Activated T-helper 1 cell treated with anti-CD3 and anti-CD28 coated beads, Interleukin-12 subunit alpha, Interleukin-12 subunit beta, Interleukin-2, Interleukin-4 antibody, amounts not matched to agents 30 ng/mL and 10 ng/mL and 1 ng/mL, durations not matched to agents 14 hours and 24 hours and 36 hours (primary cell): ENCODE results near the gene NMT1. TPM values are rescaled to one million over a fixed set of nuclear protein-coding genes. Genes with fewer than 3 reads are reported as not detected.

Source experiments
- DNase-seq: peaks from one replicate; pipeline ENCODE4 v3.0.0; 2021; ENCODE audit warnings: low spot score
- H3K27ac Mint-ChIP-seq: one replicate; pipeline ENCODE4 v1.8.0; 2021; ENCODE audit warnings: mild to moderate bottlenecking, mixed read lengths
- H3K27me3 Mint-ChIP-seq: one replicate; pipeline ENCODE4 v1.8.0; 2022; ENCODE audit warnings: mild to moderate bottlenecking, moderate library complexity, mixed read lengths; ENCODE audit not compliant: insufficient read depth
- H3K36me3 Mint-ChIP-seq: one replicate; pipeline ENCODE4 v1.8.0; 2021; ENCODE audit warnings: low read depth, mixed read lengths
- H3K4me1 Mint-ChIP-seq: one replicate; pipeline ENCODE4 v1.8.0; 2021; ENCODE audit warnings: low read depth, mixed read lengths
- H3K4me3 Mint-ChIP-seq: one replicate; pipeline ENCODE4 v1.8.0; 2021; ENCODE audit warnings: mild to moderate bottlenecking, moderate library complexity, mixed read lengths
- H3K9me3 Mint-ChIP-seq: one replicate; pipeline ENCODE4 v1.8.0; 2021; ENCODE audit warnings: mixed read lengths
- intact Hi-C: fragments of 100-400 bp; cut with micrococcal nuclease; formaldehyde crosslinking; loops from one replicate; pipeline ENCODE4 v1.15.1; 2024
- total RNA-seq: library from RNA; stranded (reverse); gene quantifications from 2 replicates; pipeline ENCODE4 v1.2.3, GENCODE V29; 2022

The NMT1 gene
- total RNA-seq, 1 donor from 2014 or later: 173 TPM

- Mint-ChIP-seq H3K36me3 (peaks cover 16% of the 10 kb centered on the region), H3K27ac (peak overlapping the region; percentile 98), H3K4me1 (peaks cover 19% of the 10 kb centered on the region), H3K9me3 (no peaks in the 10 kb centered on the region), H3K27me3 (no peaks in the 10 kb centered on the region), H3K4me3 (peak overlapping the region; percentile 96)
- intact Hi-C loops: no loop called here
- no peak for DNase-seq
Measured at GRCh38 chr17:45146592-45146889, 85.4 kb downstream of the NMT1 start.

DNA sequence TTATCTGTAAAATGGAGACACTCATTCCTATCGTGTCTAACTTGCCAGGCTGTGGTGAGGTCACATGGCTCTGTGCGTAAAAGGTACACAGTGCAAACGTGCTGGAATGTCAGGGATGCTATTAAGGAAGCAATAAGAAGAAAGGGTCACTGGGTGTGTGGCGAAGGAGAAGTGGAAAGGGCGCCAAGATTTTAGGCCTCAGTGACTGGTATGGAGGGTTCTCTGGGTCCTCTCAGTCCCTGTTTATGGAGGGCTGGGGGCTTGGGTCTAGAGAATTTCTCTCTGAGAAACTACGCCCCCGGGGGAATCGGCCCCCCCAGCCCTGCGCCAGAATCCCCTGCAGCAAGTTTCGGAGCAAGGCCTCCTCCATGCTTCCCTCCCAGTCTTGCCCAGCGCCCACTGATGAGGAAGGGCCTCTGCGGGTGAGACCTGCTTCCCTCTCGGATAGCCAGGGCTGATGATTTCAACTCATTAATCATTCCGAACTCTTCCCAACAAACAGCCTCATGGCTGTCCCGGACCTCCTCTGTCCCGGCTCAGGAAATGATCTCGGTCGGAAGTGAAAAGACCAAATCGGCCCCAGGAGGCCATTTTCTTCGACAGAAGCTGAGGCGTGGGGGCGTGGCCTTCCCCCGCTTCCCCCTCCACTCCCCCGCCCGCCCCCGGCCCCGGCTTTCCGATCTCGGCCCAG lies 85.9 kb downstream of the NMT1 start:
- H3K9me3 Mint-ChIP-seq: no peaks in the 10 kb centered on the region
- H3K4me1 Mint-ChIP-seq: peaks cover 24% of the 10 kb centered on the region
- H3K4me3 Mint-ChIP-seq: peak overlapping the region; percentile 96
- DNase-seq: no peak
- H3K36me3 Mint-ChIP-seq: peaks cover 17% of the 10 kb centered on the region
- H3K27ac Mint-ChIP-seq: peak overlapping the region; percentile 98
- no peaks in the 10 kb centered on the region for H3K27me3 Mint-ChIP-seq
- intact Hi-C loops: loop anchor here (1.0 kb wide), 2 partner anchors 12 to 458 kb away; partner anchors contain the start of genes ACBD4 and CCDC43

- Mint-ChIP-seq H3K4me1 (peaks cover 26% of the 10 kb centered on the region), H3K4me3 (peak overlapping the region; percentile 96), H3K9me3 (no peaks in the 10 kb centered on the region), H3K27ac (peak overlapping the region; percentile 98), H3K27me3 (no peaks in the 10 kb centered on the region), H3K36me3 (peaks cover 17% of the 10 kb centered on the region)
- DNase-seq: peak; percentile 76
- intact Hi-C loops: loop anchor here (1.0 to 2.0 kb wide), 8 partner anchors 12 to 458 kb away; partner anchors contain the start of genes ACBD4, CCDC43, HEXIM2 and MAP3K14
Measured at GRCh38 chr17:45147581-45148182, 86.6 kb downstream of the NMT1 start.

GRCh38 chr17:45148183-45149036 lies 87.3 kb downstream of the NMT1 start, which contains the start of gene HEXIM1:
TSS of gene HEXIM1 (plus strand) at chr17:45148475. CDS start at chr17:45149191, 716 bp downstream.
- Mint-ChIP-seq H3K9me3 (no peaks in the 10 kb centered on the region), H3K27me3 (no peaks in the 10 kb centered on the region), H3K36me3 (peaks cover 17% of the 10 kb centered on the region), H3K27ac (peak within 1 kb of the TSS; percentile 98), H3K4me3 (peak within 1 kb of the TSS; percentile 96), H3K4me1 (peaks cover 26% of the 10 kb centered on the region)
- peak; percentile 99 for DNase-seq
- intact Hi-C loops: loop anchor here (1.0 to 2.0 kb wide), 6 partner anchors 13 to 169 kb away; partner anchors contain the start of genes HEXIM2, MAP3K14 and NMT1

- Mint-ChIP-seq H3K36me3 (peaks cover 17% of the 10 kb centered on the region), H3K4me1 (peaks cover 26% of the 10 kb centered on the region)
- intact Hi-C loops: loop anchor here (2.0 kb wide), 1 partner anchor 50 kb away; no protein-coding TSS in a partner anchor
Measured at GRCh38 chr17:45149037-45149668, 88.0 kb downstream of the NMT1 start.

DNA sequence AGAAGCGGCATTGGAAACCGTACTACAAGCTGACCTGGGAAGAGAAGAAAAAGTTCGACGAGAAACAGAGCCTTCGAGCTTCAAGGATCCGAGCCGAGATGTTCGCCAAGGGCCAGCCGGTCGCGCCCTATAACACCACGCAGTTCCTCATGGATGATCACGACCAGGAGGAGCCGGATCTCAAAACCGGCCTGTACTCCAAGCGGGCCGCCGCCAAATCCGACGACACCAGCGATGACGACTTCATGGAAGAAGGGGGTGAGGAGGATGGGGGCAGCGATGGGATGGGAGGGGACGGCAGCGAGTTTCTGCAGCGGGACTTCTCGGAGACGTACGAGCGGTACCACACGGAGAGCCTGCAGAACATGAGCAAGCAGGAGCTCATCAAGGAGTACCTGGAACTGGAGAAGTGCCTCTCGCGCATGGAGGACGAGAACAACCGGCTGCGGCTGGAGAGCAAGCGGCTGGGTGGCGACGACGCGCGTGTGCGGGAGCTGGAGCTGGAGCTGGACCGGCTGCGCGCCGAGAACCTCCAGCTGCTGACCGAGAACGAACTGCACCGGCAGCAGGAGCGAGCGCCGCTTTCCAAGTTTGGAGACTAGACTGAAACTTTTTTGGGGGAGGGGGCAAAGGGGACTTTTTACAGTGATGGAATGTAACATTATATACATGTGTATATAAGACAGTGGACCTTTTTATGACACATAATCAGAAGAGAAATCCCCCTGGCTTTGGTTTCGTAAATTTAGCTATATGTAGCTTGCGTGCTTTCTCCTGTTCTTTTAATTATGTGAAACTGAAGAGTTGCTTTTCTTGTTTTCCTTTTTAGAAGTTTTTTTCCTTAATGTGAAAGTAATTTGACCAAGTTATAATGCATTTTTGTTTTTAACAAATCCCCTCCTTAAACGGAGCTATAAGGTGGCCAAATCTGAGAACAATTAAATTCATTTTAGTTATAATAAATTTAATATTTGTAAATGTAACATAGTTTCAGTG lies 88.8 kb downstream of the NMT1 start:
- Mint-ChIP-seq H3K27me3 (no peaks in the 10 kb centered on the region), H3K9me3 (no peaks in the 10 kb centered on the region), H3K4me1 (peaks cover 26% of the 10 kb centered on the region), H3K36me3 (peaks cover 17% of the 10 kb centered on the region), H3K27ac (peak overlapping the region; percentile 98), H3K4me3 (peak overlapping the region; percentile 96)
- peak; percentile 28 for DNase-seq
- intact Hi-C loops: loop anchor here (1.0 to 2.0 kb wide), 2 partner anchors 23 to 49 kb away; no protein-coding TSS in a partner anchor

More at GRCh38 chr17:45149037-45149668, 88.0 kb downstream of the NMT1 start:
- Mint-ChIP-seq H3K27me3 (no peaks in the 10 kb centered on the region), H3K27ac (peak overlapping the region; percentile 98), H3K9me3 (no peaks in the 10 kb centered on the region), H3K4me3 (peak overlapping the region; percentile 96)
- DNase-seq: peak; percentile 73

GRCh38 chr17:45150911-45151809 lies 90.0 kb downstream of the NMT1 start:
- H3K4me1 Mint-ChIP-seq: peaks cover 28% of the 10 kb centered on the region
- peak overlapping the region; percentile 67 for H3K27ac Mint-ChIP-seq
- H3K4me3 Mint-ChIP-seq: peak overlapping the region; percentile 96
- no peak for DNase-seq
- intact Hi-C loops: loop anchor here (1.0 kb wide), 1 partner anchor 22 kb away; no protein-coding TSS in a partner anchor
- peaks cover 17% of the 10 kb centered on the region for H3K36me3 Mint-ChIP-seq
- no peaks in the 10 kb centered on the region for H3K27me3 Mint-ChIP-seq
- no peaks in the 10 kb centered on the region for H3K9me3 Mint-ChIP-seq

GRCh38 chr17:45155029-45155428 lies 93.9 kb downstream of the NMT1 start:
- Mint-ChIP-seq H3K27me3 (no peaks in the 10 kb centered on the region), H3K4me3 (no peak overlapping the region), H3K4me1 (peaks cover 32% of the 10 kb centered on the region), H3K27ac (no peak overlapping the region), H3K9me3 (no peaks in the 10 kb centered on the region), H3K36me3 (peaks cover 19% of the 10 kb centered on the region)
- no peak for DNase-seq
- intact Hi-C loops: no loop called here

DNA sequence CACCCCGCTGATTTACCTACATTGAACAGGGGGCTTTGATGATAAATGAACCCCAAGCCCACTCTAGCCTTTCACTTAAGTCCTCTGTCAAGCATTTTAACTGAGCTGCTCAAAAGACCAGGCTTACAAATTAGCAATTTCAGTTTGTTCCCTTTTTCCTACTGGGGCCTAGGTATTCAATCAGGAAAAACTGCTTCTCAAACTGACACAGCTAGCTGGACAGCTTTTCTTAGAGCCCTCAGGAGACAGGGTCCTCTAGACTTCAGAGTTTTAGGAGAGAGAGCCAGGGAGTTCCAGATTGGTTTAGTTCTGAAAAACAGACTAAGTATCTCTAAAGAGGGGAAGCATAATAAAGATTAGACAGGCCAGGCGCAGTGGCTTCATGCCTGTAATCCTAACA lies 94.4 kb downstream of the NMT1 start:
- Mint-ChIP-seq H3K27ac (no peak overlapping the region), H3K9me3 (no peaks in the 10 kb centered on the region), H3K27me3 (no peaks in the 10 kb centered on the region), H3K4me3 (no peak overlapping the region), H3K4me1 (peaks cover 36% of the 10 kb centered on the region), H3K36me3 (peaks cover 16% of the 10 kb centered on the region)
- DNase-seq: no peak
- intact Hi-C loops: no loop called here

DNA sequence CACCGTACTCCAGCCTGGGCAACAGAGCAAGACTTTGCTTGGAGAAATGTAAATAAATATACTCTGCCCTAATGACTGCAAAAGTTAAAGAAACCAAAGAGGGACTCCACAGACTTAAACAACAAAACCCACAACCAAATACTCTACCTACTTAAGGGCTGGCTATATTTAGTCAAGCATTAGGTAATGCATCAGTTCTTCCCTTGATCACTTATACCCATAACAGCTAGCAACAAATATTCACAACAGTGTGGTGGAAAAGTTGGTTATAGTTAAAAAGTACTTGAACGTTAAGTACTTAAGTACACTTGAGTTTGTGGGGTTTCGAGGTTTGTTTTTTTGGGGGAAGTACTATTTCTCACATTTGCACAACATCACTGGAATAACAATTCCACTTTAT lies 95.1 kb downstream of the NMT1 start:
- peaks cover 12% of the 10 kb centered on the region for H3K36me3 Mint-ChIP-seq
- H3K4me3 Mint-ChIP-seq: no peak overlapping the region
- no peaks in the 10 kb centered on the region for H3K27me3 Mint-ChIP-seq
- no peaks in the 10 kb centered on the region for H3K9me3 Mint-ChIP-seq
- no peak for DNase-seq
- intact Hi-C loops: no loop called here
- H3K27ac Mint-ChIP-seq: no peak overlapping the region
- peaks cover 30% of the 10 kb centered on the region for H3K4me1 Mint-ChIP-seq
